ENCODE data around the gene FUT6.
"Not testable (repeated sequence)": the region's sequence is repeated elsewhere in the genome, so short reads cannot be mapped to it uniquely, and the experiment has no call there.

FUT6 gene

GRCh38 chr19:5784581-5785147 lies 54.8 kb downstream of the FUT6 start, which contains the start of gene PRR22:
Gene PRR22 (minus strand): TSS chr19:5784746. CDS start chr19:5784660, 86 bp downstream.
- DNase-seq: no peak

- no peak for DNase-seq
Measured at GRCh38 chr19:5782945-5783919, 56.3 kb downstream of the FUT6 start.

- DNase-seq: no peak
Measured at GRCh38 chr19:5782322-5782721, 57.2 kb downstream of the FUT6 start.

- not testable (repeated sequence) for DNase-seq
Measured at GRCh38 chr19:5780916-5781315, 58.6 kb downstream of the FUT6 start.

All from CD4-positive, alpha-beta T cell treated with Interleukin-1 beta for 1 hour (primary cell).